Adipose tissue (tissue), 3 donors: ENCODE measurements around the gene SPACDR. TPM values are rescaled to one million over a fixed set of nuclear protein-coding genes. Genes with fewer than 3 reads are reported as not detected.

ENCODE experiments used
- H3K27ac ChIP-seq: one replicate; pipeline ENCODE4 v1.5.1; 2013; ENCODE audit warnings: low read depth, low read length
- WGBS, 3 donors: extraction: QIAGEN DNeasy Blood & Tissue Kit; methylation state at CpG; one replicate each; pipeline ENCODE4 v1.1.7; 2013; 5-methylcytosine and 5-hydroxymethylcytosine counted together
- polyA plus RNA-seq, 3 donors: library from polyadenylated mRNA; stranded (reverse); fragments of 200-250 nt; gene quantifications; one replicate each; pipeline ENCODE4 v1.2.3, GENCODE V29; 2013
- donor health status: healthy with polysubstance abuse.
- donor health status: Bipolar disorder and iron deficiency.
- donor health status: healthy.

SPACDR gene
- polyA plus RNA-seq, 3 donors, result 0.13 to 0.28 TPM; not detected in 1

GRCh38 chr7:100428967-100429636 lies 35.0 kb downstream of the SPACDR start:
- 0 to 1% (median 0%) methylated on average over 39 to 40 of the region's 40 CpGs for WGBS, 3 donors

GRCh38 chr7:100428199-100428966 lies 35.7 kb downstream of the SPACDR start, which contains the start of gene ZCWPW1:
ZCWPW1 (minus strand) TSS chr7:100428703; CDS start chr7:100420649, 8,054 bp downstream.
- 1% methylated on average over 66 of the region's 66 CpGs for WGBS, 3 donors
- H3K27ac ChIP-seq, result peak within 1 kb of the TSS; percentile 93

More at GRCh38 chr7:100428967-100429636, 35.0 kb downstream of the SPACDR start:
- peak overlapping the region; percentile 93 for H3K27ac ChIP-seq

- 41 to 51% (median 46%) methylated on average over 16 of the region's 16 CpGs for WGBS, 3 donors
- H3K27ac ChIP-seq, result no peak overlapping the region
Observed at GRCh38 chr7:100427762-100428198, 36.3 kb downstream of the SPACDR start.

- no peak overlapping the region for H3K27ac ChIP-seq
Observed at GRCh38 chr7:100426516-100426915, 37.5 kb downstream of the SPACDR start.

- 41 to 72% (median 67%) methylated on average over 1 of the region's 1 CpG for WGBS, 3 donors
- H3K27ac ChIP-seq, result no peak overlapping the region
Observed at GRCh38 chr7:100425347-100425746, 38.7 kb downstream of the SPACDR start.

GRCh38 chr7:100423315-100423714 lies 40.7 kb downstream of the SPACDR start:
- 80 to 93% (median 88%) methylated on average over 6 of the region's 6 CpGs for WGBS, 3 donors
- no peak overlapping the region for H3K27ac ChIP-seq

GRCh38 chr7:100419660-100420226 lies 44.3 kb downstream of the SPACDR start:
- no peak overlapping the region for H3K27ac ChIP-seq
- WGBS, 3 donors, result 62 to 69% (median 64%) methylated on average over 1 of the region's 1 CpG

- no peak overlapping the region for H3K27ac ChIP-seq
- 81 to 88% (median 83%) methylated on average over 1 of the region's 1 CpG for WGBS, 3 donors
Observed at GRCh38 chr7:100418930-100419659, 45.0 kb downstream of the SPACDR start.

- no peak overlapping the region for H3K27ac ChIP-seq
- WGBS, 3 donors, result 76 to 92% (median 90%) methylated on average over 5 of the region's 5 CpGs
Observed at GRCh38 chr7:100415448-100415847, 48.6 kb downstream of the SPACDR start.

- WGBS, 3 donors, result 78 to 86% (median 85%) methylated on average over 1 of the region's 1 CpG
- H3K27ac ChIP-seq, result no peak overlapping the region
Observed at GRCh38 chr7:100413889-100414288, 50.2 kb downstream of the SPACDR start.

- H3K27ac ChIP-seq, result no peak overlapping the region
Observed at GRCh38 chr7:100413346-100413745, 50.7 kb downstream of the SPACDR start.

- H3K27ac ChIP-seq, result no peak overlapping the region
- 85 to 90% (median 86%) methylated on average over 6 of the region's 6 CpGs for WGBS, 3 donors
Observed at GRCh38 chr7:100411101-100411500, 53.0 kb downstream of the SPACDR start.

GRCh38 chr7:100407285-100408180 lies 56.5 kb downstream of the SPACDR start:
- WGBS, 3 donors, result 50 to 55% (median 52%) methylated on average over 12 of the region's 12 CpGs
- no peak overlapping the region for H3K27ac ChIP-seq

GRCh38 chr7:100406767-100407166 lies 57.3 kb downstream of the SPACDR start:
- WGBS, 3 donors, result 46 to 64% (median 64%) methylated on average over 6 of the region's 6 CpGs

More at GRCh38 chr7:100406767-100407166, 57.3 kb downstream of the SPACDR start:
- H3K27ac ChIP-seq, result no peak overlapping the region
